ENCODE results near the gene PRR13. TPM values are rescaled to one million over a fixed set of nuclear protein-coding genes. Genes with fewer than 3 reads are reported as not detected.
"Not testable (repeated sequence)": the region's sequence is repeated elsewhere in the genome, so short reads cannot be mapped to it uniquely, and the experiment has no call there.

Gene PRR13
- total and polyA plus RNA-seq, 7 experiments from 2014 or later, result 147 to 529 (median 207) TPM

GRCh38 chr12:53414756-53415417, 26.6 kb upstream of the PRR13 start:
- POLR2A ChIA-PET, result interaction anchor here (0.6 to 1.0 kb wide), 3 partner anchors 13 to 251 kb away, joined by 3 to 5 read pairs (median 4); no protein-coding TSS in a partner anchor
- intact Hi-C loops (cut with micrococcal nuclease), result no loop called here

DNA sequence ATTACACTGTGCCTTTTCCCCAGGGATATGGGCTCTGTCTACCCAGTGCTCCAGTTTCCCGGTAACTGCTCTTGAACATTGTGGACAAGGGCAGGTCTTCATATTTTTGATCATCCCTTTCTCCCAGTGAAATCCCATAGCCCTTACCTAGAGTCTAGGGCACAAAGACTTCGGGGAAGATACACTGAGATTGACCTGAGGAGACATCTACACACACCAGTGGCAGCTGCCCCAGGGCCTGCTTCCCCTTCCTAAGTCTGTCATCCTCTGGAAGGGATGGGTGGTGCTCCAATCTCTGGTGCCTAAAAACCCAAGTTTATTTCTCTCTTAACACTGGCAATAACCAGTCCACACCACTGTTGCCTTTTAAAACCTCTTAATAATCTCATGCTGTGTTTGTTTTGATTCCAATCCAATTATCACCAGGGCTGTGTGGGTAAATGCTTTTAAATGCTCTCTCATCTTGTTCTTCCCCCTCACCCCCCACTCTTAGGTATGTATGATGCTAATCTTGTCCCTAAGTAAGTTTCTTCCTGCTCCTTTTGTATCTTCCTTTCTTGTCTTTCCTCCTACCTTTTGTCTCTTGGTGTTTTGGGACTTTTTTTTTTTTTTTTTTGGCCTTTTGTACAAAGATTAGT, 25.7 kb upstream of the PRR13 start:
- H3K9me3 Mint-ChIP-seq; H3K27me3 Mint-ChIP-seq; H3K27ac ChIP-seq (ENCODE audit: low read depth, low read length); DNase-seq; H3K4me3 Mint-ChIP-seq; ATAC-seq; H3K27me3 ChIP-seq (ENCODE audit: control insufficient read depth in 2 of 2, insufficient read depth in 2 of 2, low read length in 2 of 2); intact Hi-C loops (cut with micrococcal nuclease); H3K9me3 ChIP-seq (ENCODE audit: control insufficient read depth in 2 of 3, low read length in 3 of 3); H3K4me3 ChIP-seq (ENCODE audit: low read length): not testable (repeated sequence)
- H3K4me1 Mint-ChIP-seq, result peaks cover 31 to 81% (median 69%) of the 10 kb centered on the region in 7 donors
- ChIA-PET CTCF (interaction anchor here (0.9 to 2.1 kb wide), 2 partner anchors 64 to 71 kb away, joined by 3 to 6 read pairs; no protein-coding TSS in a partner anchor), POLR2A (interaction anchor here (0.6 to 1.0 kb wide), 2 partner anchors 14 to 60 kb away, joined by 3 to 4 read pairs; no protein-coding TSS in a partner anchor)
- peaks cover 4 to 22% (median 14%) of the 10 kb centered on the region in 3 experiments for H3K36me3 ChIP-seq (ENCODE audit: control insufficient read depth in 2 of 3, insufficient read depth in 3 of 3, low read length in 3 of 3)
- H3K4me1 ChIP-seq (ENCODE audit: control insufficient read depth in 2 of 2, insufficient read depth in 2 of 2, low read length in 2 of 2), result peaks cover 7 to 17% of the 10 kb centered on the region in 2 donors
- H3K36me3 Mint-ChIP-seq, result peaks cover 8 to 15% (median 12%) of the 10 kb centered on the region in 5 donors
- peak overlapping the region in 8 of 9 donors; percentile 23 to 89 (median 68) for H3K27ac Mint-ChIP-seq

More at GRCh38 chr12:53414756-53415417, 26.6 kb upstream of the PRR13 start:
- H3K9me3 ChIP-seq (ENCODE audit: control insufficient read depth in 2 of 3, low read length in 3 of 3), result no peaks in the 10 kb centered on the region
- Mint-ChIP-seq H3K4me1 (peaks cover 31 to 83% (median 71%) of the 10 kb centered on the region in 7 donors), H3K36me3 (peaks cover 10 to 17% (median 15%) of the 10 kb centered on the region in 5 donors), H3K27ac (peak overlapping the region in 6 of 9 donors; percentile 29 to 89 (median 64)), H3K9me3 (no peaks in the 10 kb centered on the region), H3K27me3 (no peaks in the 10 kb centered on the region), H3K4me3 (no peak overlapping the region)
- no peak overlapping the region for H3K4me3 ChIP-seq (ENCODE audit: low read length)
- ATAC-seq (no peak), DNase-seq (no peak)
- peak overlapping the region; percentile 39 for H3K27ac ChIP-seq (ENCODE audit: low read depth, low read length)
- peaks cover 5 to 30% (median 17%) of the 10 kb centered on the region in 3 experiments for H3K36me3 ChIP-seq (ENCODE audit: control insufficient read depth in 2 of 3, insufficient read depth in 3 of 3, low read length in 3 of 3)
- peaks cover 7 to 17% of the 10 kb centered on the region in 2 donors for H3K4me1 ChIP-seq (ENCODE audit: control insufficient read depth in 2 of 2, insufficient read depth in 2 of 2, low read length in 2 of 2)
- H3K27me3 ChIP-seq (ENCODE audit: control insufficient read depth in 2 of 2, insufficient read depth in 2 of 2, low read length in 2 of 2), result no peaks in the 10 kb centered on the region
- CTCF ChIA-PET, result interaction anchor here (0.9 kb wide), 1 partner anchor 63 kb away, joined by 3 read pairs; no protein-coding TSS in a partner anchor

- DNase-seq, result peak in 7 of 9 donors; percentile 9 to 49 (median 31)
- H3K36me3 Mint-ChIP-seq; H3K27ac ChIP-seq (ENCODE audit: low read depth, low read length); H3K27me3 Mint-ChIP-seq; H3K36me3 ChIP-seq (ENCODE audit: control insufficient read depth in 2 of 3, insufficient read depth in 3 of 3, low read length in 3 of 3); H3K4me3 ChIP-seq (ENCODE audit: low read length); intact Hi-C loops (cut with micrococcal nuclease); H3K27me3 ChIP-seq (ENCODE audit: control insufficient read depth in 2 of 2, insufficient read depth in 2 of 2, low read length in 2 of 2); ATAC-seq; H3K9me3 ChIP-seq (ENCODE audit: control insufficient read depth in 2 of 3, low read length in 3 of 3); H3K9me3 Mint-ChIP-seq: not testable (repeated sequence)
- Mint-ChIP-seq H3K4me1 (peaks cover 22 to 72% (median 63%) of the 10 kb centered on the region in 7 donors), H3K27ac (peak overlapping the region in 5 of 9 donors; percentile 34 to 76 (median 52)), H3K4me3 (peak overlapping the region in 8 of 10 donors; percentile 17 to 67 (median 40))
- peaks cover 9 to 13% of the 10 kb centered on the region in 2 donors for H3K4me1 ChIP-seq (ENCODE audit: control insufficient read depth in 2 of 2, insufficient read depth in 2 of 2, low read length in 2 of 2)
- ChIA-PET POLR2A (interaction anchor here (0.6 to 1.6 kb wide), 8 partner anchors 10 to 93 kb away, joined by 3 to 6 read pairs (median 4); partner anchors contain the start of genes SP1 and TARBP2), CTCF (interaction anchor here (0.6 to 2.4 kb wide), 11 partner anchors 18 to 1233 kb away, joined by 3 to 29 read pairs (median 4); no protein-coding TSS in a partner anchor)
Measured at GRCh38 chr12:53417291-53417816, 24.2 kb upstream of the PRR13 start.

GRCh38 chr12:53418221-53418620, 23.3 kb upstream of the PRR13 start:
- Histone ChIP-seq H3K9me3 (ENCODE audit: control insufficient read depth in 2 of 3, low read length in 3 of 3) (no peaks in the 10 kb centered on the region), H3K36me3 (ENCODE audit: control insufficient read depth in 2 of 3, insufficient read depth in 3 of 3, low read length in 3 of 3) (peaks cover 0 to 9% (median 0%) of the 10 kb centered on the region in 3 experiments), H3K4me3 (ENCODE audit: low read length) (no peak overlapping the region), H3K27ac (ENCODE audit: low read depth, low read length) (no peak overlapping the region), H3K27me3 (ENCODE audit: control insufficient read depth in 2 of 2, insufficient read depth in 2 of 2, low read length in 2 of 2) (no peaks in the 10 kb centered on the region), H3K4me1 (ENCODE audit: control insufficient read depth in 2 of 2, insufficient read depth in 2 of 2, low read length in 2 of 2) (peaks cover 4 to 7% of the 10 kb centered on the region in 2 donors)
- Mint-ChIP-seq H3K9me3 (no peaks in the 10 kb centered on the region), H3K27ac (peak overlapping the region in 6 of 9 donors; percentile 23 to 72 (median 30)), H3K4me3 (peak overlapping the region in 2 of 10 donors; percentile 14 to 55), H3K36me3 (peaks cover 0 to 2% (median 0%) of the 10 kb centered on the region in 5 donors), H3K4me1 (peaks cover 16 to 64% (median 54%) of the 10 kb centered on the region in 7 donors), H3K27me3 (no peaks in the 10 kb centered on the region)
- ATAC-seq, result no peak
- intact Hi-C loops (cut with micrococcal nuclease), result no loop called here
- POLR2A ChIA-PET, result interaction anchor here (0.6 to 1.6 kb wide), 4 partner anchors 39 to 85 kb away, joined by 4 to 6 read pairs (median 4); partner anchors contain the start of genes SP1 and TARBP2
- CTCF ChIA-PET, result interaction anchor here (1.2 to 2.4 kb wide), 4 partner anchors 37 to 90 kb away, joined by 3 to 29 read pairs (median 5); no protein-coding TSS in a partner anchor
- no peak for DNase-seq

GRCh38 chr12:53419756-53420155, 21.8 kb upstream of the PRR13 start:
- Mint-ChIP-seq H3K4me3 (no peak overlapping the region), H3K36me3 (no peaks in the 10 kb centered on the region), H3K27me3 (no peaks in the 10 kb centered on the region), H3K4me1 (peaks cover 14 to 54% (median 47%) of the 10 kb centered on the region in 7 donors), H3K9me3 (no peaks in the 10 kb centered on the region), H3K27ac (peak overlapping the region in 2 of 9 donors; percentile 5 to 56)
- CTCF ChIA-PET, result interaction anchor here (0.6 to 5.4 kb wide), 6 partner anchors 33 to 137 kb away, joined by 3 to 75 read pairs (median 4); no protein-coding TSS in a partner anchor
- POLR2A ChIA-PET, result interaction anchor here (0.6 kb wide), 1 partner anchor 73 kb away, joined by 5 read pairs; no protein-coding TSS in a partner anchor
- H3K4me3 ChIP-seq (ENCODE audit: low read length), result no peak overlapping the region
- no peaks in the 10 kb centered on the region for H3K27me3 ChIP-seq (ENCODE audit: control insufficient read depth in 2 of 2, insufficient read depth in 2 of 2, low read length in 2 of 2)
- intact Hi-C loops (cut with micrococcal nuclease), result loop anchor here (2.0 kb wide), 3 partner anchors 13 to 75 kb away; partner anchors contain the start of gene PRR13 (in 1 of the 2)
- H3K4me1 ChIP-seq (ENCODE audit: control insufficient read depth in 2 of 2, insufficient read depth in 2 of 2, low read length in 2 of 2), result peaks cover 4 to 7% of the 10 kb centered on the region in 2 donors
- ATAC-seq, result no peak
- no peaks in the 10 kb centered on the region for H3K9me3 ChIP-seq (ENCODE audit: control insufficient read depth in 2 of 3, low read length in 3 of 3)
- DNase-seq, result no peak
- no peak overlapping the region for H3K27ac ChIP-seq (ENCODE audit: low read depth, low read length)
- no peaks in the 10 kb centered on the region for H3K36me3 ChIP-seq (ENCODE audit: control insufficient read depth in 2 of 3, insufficient read depth in 3 of 3, low read length in 3 of 3)

GRCh38 chr12:53422247-53422646, 19.3 kb upstream of the PRR13 start:
- ChIA-PET POLR2A (interaction anchor here (0.8 to 1.6 kb wide), 2 partner anchors 24 to 69 kb away, joined by 3 to 6 read pairs; no protein-coding TSS in a partner anchor), CTCF (interaction anchor here (0.9 to 5.4 kb wide), 6 partner anchors 12 to 95 kb away, joined by 3 to 75 read pairs (median 11); partner anchors contain the start of gene NPFF)
- H3K9me3 Mint-ChIP-seq; H3K27ac Mint-ChIP-seq; H3K4me3 ChIP-seq (ENCODE audit: low read length); H3K27ac ChIP-seq (ENCODE audit: low read depth, low read length); ATAC-seq; H3K9me3 ChIP-seq (ENCODE audit: control insufficient read depth in 2 of 3, low read length in 3 of 3); intact Hi-C loops (cut with micrococcal nuclease); H3K27me3 ChIP-seq (ENCODE audit: control insufficient read depth in 2 of 2, insufficient read depth in 2 of 2, low read length in 2 of 2); H3K36me3 ChIP-seq (ENCODE audit: control insufficient read depth in 2 of 3, insufficient read depth in 3 of 3, low read length in 3 of 3); H3K27me3 Mint-ChIP-seq; H3K4me1 ChIP-seq (ENCODE audit: control insufficient read depth in 2 of 2, insufficient read depth in 2 of 2, low read length in 2 of 2); DNase-seq; H3K4me3 Mint-ChIP-seq; H3K36me3 Mint-ChIP-seq: not testable (repeated sequence)
- peaks cover 10 to 33% (median 28%) of the 10 kb centered on the region in 7 donors for H3K4me1 Mint-ChIP-seq

Data from naive thymus-derived CD4-positive, alpha-beta T cell (primary cell).